Skin epidermis (tissue), 12 donors: Measurements from ENCODE around the gene ASPG.

Experiments
- H3K27ac ChIP-seq, 21 experiments: fragments of 200-600 bp; sonication (generic) in 11 of 21; one replicate each; pipeline ENCODE4 v1.5.0; 2020; ENCODE audit warnings: mild to moderate bottlenecking in 3 of 21, inconsistent platforms in 2 of 21, moderate library complexity in 2 of 21
- H3K4me3 ChIP-seq, 7 experiments: fragments of 200-600 bp; sonication (generic) in 2 of 7; one replicate each; pipeline ENCODE4 v1.5.0; 2020; ENCODE audit warnings: inconsistent platforms in 2 of 7, mild to moderate bottlenecking in 2 of 7, moderate library complexity in 1 of 7

Gene ASPG

GRCh38 chr14:104072586-104072985 is 12.9 kb upstream of the ASPG start:
- H3K4me3 ChIP-seq, result no peak overlapping the region
- no peak overlapping the region for H3K27ac ChIP-seq

GRCh38 chr14:104073764-104074163 is 11.7 kb upstream of the ASPG start:
- Histone ChIP-seq H3K4me3 (no peak overlapping the region), H3K27ac (no peak overlapping the region)

GRCh38 chr14:104075530-104076151 is 9.9 kb upstream of the ASPG start:
- Histone ChIP-seq H3K27ac (no peak overlapping the region), H3K4me3 (no peak overlapping the region)

GRCh38 chr14:104076743-104077142 is 8.8 kb upstream of the ASPG start:
- H3K27ac ChIP-seq, result no peak overlapping the region

GRCh38 chr14:104078031-104078455 is 7.5 kb upstream of the ASPG start:
- H3K27ac ChIP-seq, result no peak overlapping the region
- H3K4me3 ChIP-seq, result no peak overlapping the region

More at GRCh38 chr14:104076743-104077142, 8.8 kb upstream of the ASPG start:
- no peak overlapping the region for H3K4me3 ChIP-seq

GRCh38 chr14:104080376-104081260 is 4.9 kb upstream of the ASPG start:
- Histone ChIP-seq H3K27ac (no peak overlapping the region), H3K4me3 (no peak overlapping the region)

GRCh38 chr14:104081261-104081835 is 4.2 kb upstream of the ASPG start:
- Histone ChIP-seq H3K27ac (no peak overlapping the region), H3K4me3 (no peak overlapping the region)

GRCh38 chr14:104081951-104082464 is 3.5 kb upstream of the ASPG start:
- Histone ChIP-seq H3K27ac (no peak overlapping the region), H3K4me3 (no peak overlapping the region)

- Histone ChIP-seq H3K27ac (no peak overlapping the region), H3K4me3 (no peak overlapping the region)
These were observed 2.7 kb upstream of the ASPG start for GRCh38 chr14:104082807-104083206.

GRCh38 chr14:104084251-104085002 is 1.1 kb upstream of the ASPG start:
- Histone ChIP-seq H3K4me3 (no peak overlapping the region), H3K27ac (no peak overlapping the region)

- peak overlapping the region in 1 of 7 experiments; percentile 13 for H3K4me3 ChIP-seq
- no peak overlapping the region for H3K27ac ChIP-seq
These were observed 345 bp downstream of the ASPG start for GRCh38 chr14:104085889-104086201.

- Histone ChIP-seq H3K27ac (no peak overlapping the region), H3K4me3 (no peak overlapping the region)
These were observed 735 bp downstream of the ASPG start for GRCh38 chr14:104086210-104086660.

- Histone ChIP-seq H3K4me3 (no peak overlapping the region), H3K27ac (no peak overlapping the region)
These were observed 1.4 kb downstream of the ASPG start for GRCh38 chr14:104086661-104087461.

- no peak overlapping the region for H3K4me3 ChIP-seq
These were observed 2.0 kb downstream of the ASPG start for GRCh38 chr14:104087505-104087904.

GRCh38 chr14:104087981-104088850 is 2.7 kb downstream of the ASPG start:
- H3K4me3 ChIP-seq, result no peak overlapping the region
- no peak overlapping the region for H3K27ac ChIP-seq

More at GRCh38 chr14:104087505-104087904, 2.0 kb downstream of the ASPG start:
- no peak overlapping the region for H3K27ac ChIP-seq

GRCh38 chr14:104090071-104090748 is 4.7 kb downstream of the ASPG start:
- H3K4me3 ChIP-seq, result no peak overlapping the region
- no peak overlapping the region for H3K27ac ChIP-seq

- Histone ChIP-seq H3K27ac (no peak overlapping the region), H3K4me3 (no peak overlapping the region)
These were observed 5.8 kb downstream of the ASPG start for GRCh38 chr14:104091061-104091926.
